GM12873 (cell line): ENCODE measurements around the gene KCTD17.

Experiments
- CTCF ChIP-seq: IDR thresholded peaks from 2 replicates; pipeline ENCODE4 v1.5.1; 2012; ENCODE audit warnings: low read depth, mild to moderate bottlenecking, moderate library complexity, low read length, control low read depth; ENCODE audit not compliant: insufficient read depth; ENCODE audit errors: missing control alignments

Gene KCTD17

GRCh38 chr22:37095113-37095512 lies 43.6 kb downstream of the KCTD17 start:
- no peak for TF ChIP-seq CTCF

DNA sequence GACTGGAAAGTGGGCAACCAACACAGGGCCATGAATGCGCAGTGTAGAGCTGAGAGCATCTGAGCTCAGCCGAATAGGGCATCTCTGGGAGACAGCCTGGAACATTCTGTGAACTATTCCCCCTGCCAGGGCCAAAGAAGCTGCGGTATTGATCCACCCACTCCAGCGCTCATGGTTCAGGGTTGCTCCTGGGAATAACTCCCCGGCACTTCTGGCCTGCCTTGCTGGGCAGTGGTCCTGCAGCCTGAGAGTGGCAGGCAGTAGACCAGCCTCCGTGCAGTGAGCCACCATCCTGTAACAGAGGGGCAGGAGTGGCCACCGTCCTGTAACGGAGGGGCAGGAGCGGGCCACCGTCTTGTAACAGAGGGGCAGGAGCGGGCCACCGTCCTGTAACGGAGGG lies 45.8 kb downstream of the KCTD17 start:
- no peak for TF ChIP-seq CTCF

DNA sequence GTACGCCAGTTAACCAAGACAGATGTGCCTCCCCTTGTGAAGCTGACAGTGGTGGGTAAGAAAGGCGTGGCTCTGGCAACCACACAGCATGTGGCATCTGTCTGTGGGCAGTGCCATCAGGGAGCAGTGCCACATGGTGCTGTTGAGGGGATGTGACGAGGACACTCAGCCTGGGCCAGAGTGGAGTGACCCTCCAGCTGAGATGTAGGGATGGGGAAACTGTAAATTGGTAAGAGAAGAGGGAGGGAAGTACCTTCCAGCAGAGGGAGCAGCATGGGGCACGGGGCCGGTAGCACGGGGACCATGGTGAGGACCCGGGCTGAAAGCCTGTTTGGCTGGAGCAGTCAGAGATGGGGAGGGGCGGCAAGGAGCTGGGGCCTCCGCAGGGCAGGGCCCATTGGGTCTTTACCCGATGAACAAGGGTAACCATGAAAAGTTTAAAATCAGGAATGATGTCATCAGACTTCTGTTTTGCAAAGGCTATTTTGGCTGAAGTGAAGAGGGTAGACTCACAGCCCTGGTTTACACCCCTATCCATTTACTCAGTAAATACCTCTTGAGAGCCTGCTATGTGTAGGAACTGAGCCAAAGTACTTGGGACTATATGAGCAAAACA lies 47.5 kb downstream of the KCTD17 start:
- peak; percentile 42 for TF ChIP-seq CTCF

GRCh38 chr22:37100589-37101127 lies 49.1 kb downstream of the KCTD17 start:
- TF ChIP-seq CTCF = no peak

- no peak for TF ChIP-seq CTCF
These were observed 49.9 kb downstream of the KCTD17 start for GRCh38 chr22:37101311-37102066.

DNA sequence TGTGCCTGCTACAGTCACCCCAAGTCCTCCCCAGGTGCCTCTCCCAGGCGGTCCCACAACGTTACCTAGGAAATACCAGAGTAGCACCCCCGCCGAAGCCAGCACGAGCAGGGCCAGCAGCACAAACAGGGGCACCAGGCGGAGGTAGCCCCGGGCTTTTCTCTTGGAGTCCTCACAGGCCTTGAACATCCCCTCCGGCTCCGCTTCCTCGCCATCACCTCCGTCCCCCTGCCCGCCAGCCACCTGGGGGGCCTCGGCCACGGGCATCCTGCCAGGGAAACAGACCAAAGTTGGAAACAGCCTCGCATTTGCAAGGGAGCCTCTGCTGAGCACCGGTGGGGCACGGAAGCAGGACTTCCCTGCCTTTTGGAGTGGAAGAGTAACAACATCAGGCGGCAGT lies 51.6 kb downstream of the KCTD17 start:
- no peak for TF ChIP-seq CTCF

DNA sequence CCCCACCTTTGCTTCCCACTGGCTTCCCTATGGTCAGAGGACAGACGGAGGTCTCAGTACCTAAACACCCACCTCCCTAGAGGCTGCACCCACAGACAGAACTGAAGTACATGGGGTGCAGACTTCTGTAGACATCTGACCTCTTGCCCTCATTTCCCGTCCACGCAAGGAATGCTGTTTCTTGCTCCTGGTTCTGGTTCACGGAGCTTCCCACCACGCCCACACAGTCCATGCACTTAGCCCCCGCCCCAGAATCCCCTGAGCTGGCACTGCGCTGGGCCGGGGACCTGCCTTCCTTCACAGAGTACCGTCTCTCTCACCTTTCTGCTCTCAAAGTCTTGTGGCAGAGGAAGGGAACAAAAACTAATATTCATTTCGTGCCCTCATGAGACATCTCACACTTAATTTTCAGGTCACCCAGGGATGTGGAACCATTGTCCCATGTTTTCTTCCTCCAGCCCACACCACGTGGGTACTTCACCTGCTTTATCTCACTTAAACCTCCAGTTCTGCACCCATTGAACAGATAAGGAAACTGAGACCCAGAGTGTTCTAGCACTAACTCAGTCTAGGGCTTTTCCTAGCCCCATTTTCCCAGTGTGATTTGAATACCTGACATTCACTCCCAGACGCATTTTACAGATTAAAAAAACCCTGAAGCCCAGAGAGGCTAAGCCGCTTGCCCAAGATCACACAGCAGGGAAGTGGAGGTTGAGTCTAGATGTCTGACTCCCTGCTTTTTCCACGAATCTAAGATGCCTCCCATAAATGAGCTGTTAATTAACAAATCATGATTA lies 52.3 kb downstream of the KCTD17 start:
- no peak for TF ChIP-seq CTCF
